SK-N-SH (cell line): ENCODE measurements around the gene P4HTM. TPM values are rescaled to one million over a fixed set of nuclear protein-coding genes. Genes with fewer than 3 reads are reported as not detected.

Experiments
- CTCF ChIA-PET: fragments of 300-600, 350-600 bp; formaldehyde crosslinking; extraction: SDS; loops from one replicate; lab custom pipeline; 2021; lab: Yijun Ruan, JAX
- POLR2A ChIA-PET: fragments of 350-600 bp; sonication (Branson Sonifier 250); formaldehyde crosslinking; extraction: SDS; loops from one replicate; lab custom pipeline; 2020; ENCODE audit warnings: antibody characterized with exemption, inconsistent platforms; lab: Yijun Ruan, JAX
- DNase-seq: peaks from one replicate; pipeline ENCODE4 v3.0.0; 2012
- H2AFZ ChIP-seq: fragments of 200-600 bp; sonication (generic); 2 replicates; pipeline ENCODE4 v1.8.1; 2016; ENCODE audit warnings: antibody characterized with exemption, mild to moderate bottlenecking, low read depth
- H3F3A ChIP-seq: fragments of 200-600 bp; sonication (generic); replicated peaks from 2 replicates; pipeline ENCODE3; 2016; ENCODE audit warnings: antibody characterized with exemption, mild to moderate bottlenecking; ENCODE audit not compliant: insufficient read depth
- H3K27ac ChIP-seq, 2 experiments: fragments of 200-500 bp in 1 of 2; fragments of 200-600 bp in 1 of 2; sonication (Bioruptor generic) in 1 of 2; sonication (generic), shearing (Covaris generic) in 1 of 2; 2 replicates each; pipeline versions ENCODE4 v1.5.1 to v1.6.1; 2014 to 2016; ENCODE audit warnings: low read depth in 2 of 2, inconsistent platforms in 1 of 2, low read length in 1 of 2, mild to moderate bottlenecking in 1 of 2, mixed read lengths in 1 of 2
- H3K27me3 ChIP-seq: fragments of 200-600 bp; sonication (generic), shearing (Covaris generic); 2 replicates; pipeline ENCODE4 v1.6.1; 2016; ENCODE audit warnings: mixed run types; ENCODE audit not compliant: insufficient read depth
- H3K36me3 ChIP-seq, 2 experiments: fragments of 200-500 bp in 1 of 2; fragments of 200-600 bp in 1 of 2; sonication (Bioruptor generic) in 1 of 2; sonication (generic) in 1 of 2; replicated peaks in 1 of 2; 2 replicates each; pipeline versions ENCODE3 to v1.5.1; 2014 to 2016; ENCODE audit warnings: low read length in 1 of 2, mild to moderate bottlenecking in 1 of 2; ENCODE audit not compliant: insufficient read depth in 2 of 2, control insufficient read depth in 1 of 2
- H3K4me1 ChIP-seq, 2 experiments: fragments of 200-500 bp in 1 of 2; fragments of 200-600 bp in 1 of 2; sonication (Bioruptor generic) in 1 of 2; sonication (generic), shearing (Covaris generic) in 1 of 2; 2 replicates each; pipeline versions ENCODE4 v1.5.1 to v1.6.1; 2014 to 2016; ENCODE audit warnings: low read depth in 1 of 2, low read length in 1 of 2, mixed run types in 1 of 2; ENCODE audit not compliant: insufficient read depth in 2 of 2, control insufficient read depth in 1 of 2
- H3K4me2 ChIP-seq: fragments of 200-600 bp; sonication (generic), shearing (Covaris generic); 2 replicates; pipeline ENCODE4 v1.6.1; 2017; ENCODE audit warnings: mixed run types
- H3K4me3 ChIP-seq, 2 experiments: fragments of 200-500 bp in 1 of 2; fragments of 200-600 bp in 1 of 2; sonication (Bioruptor generic) in 1 of 2; sonication (generic), shearing (Covaris generic) in 1 of 2; 2 replicates each; pipeline versions ENCODE4 v1.5.1 to v1.8.1; 2014 to 2016; ENCODE audit warnings: low read depth in 2 of 2, inconsistent platforms in 1 of 2, low read length in 1 of 2, mild to moderate bottlenecking in 1 of 2, mixed read lengths in 1 of 2, moderate library complexity in 1 of 2
- H3K79me2 ChIP-seq: fragments of 200-600 bp; sonication (generic); 2 replicates; pipeline ENCODE4 v1.8.1; 2017; ENCODE audit warnings: mild to moderate bottlenecking; ENCODE audit not compliant: insufficient read depth
- H3K9ac ChIP-seq: fragments of 200-600 bp; sonication (generic); 2 replicates; pipeline ENCODE4 v1.6.1; 2017; ENCODE audit warnings: mixed run types
- H3K9me2 ChIP-seq: fragments of 200-600 bp; sonication (generic); 2 replicates; pipeline ENCODE4 v1.6.1; 2017; ENCODE audit warnings: mixed run types
- H3K9me3 ChIP-seq: fragments of 200-600 bp; sonication (generic); 2 replicates; pipeline ENCODE4 v1.6.1; 2017; ENCODE audit warnings: mixed run types, mild to moderate bottlenecking, moderate library complexity
- H4K20me1 ChIP-seq: fragments of 200-600 bp; sonication (generic); 2 replicates; pipeline ENCODE4 v1.6.1; 2017; ENCODE audit warnings: mild to moderate bottlenecking, mixed run types; ENCODE audit not compliant: insufficient read depth
- ELF1 ChIP-seq: IDR thresholded peaks from 2 replicates; pipeline ENCODE4 v1.4.0; 2012
- FOSL2 ChIP-seq: IDR thresholded peaks from 2 replicates; pipeline ENCODE4 v1.4.0; 2012; ENCODE audit warnings: low read depth, mild to moderate bottlenecking, moderate library complexity, borderline replicate concordance
- FOXJ3 ChIP-seq: sonication (generic); formaldehyde crosslinking; IDR thresholded peaks from 2 replicates; pipeline ENCODE4 v1.5.1; 2020; ENCODE audit warnings: mild to moderate bottlenecking, missing genetic modification reagents
- GABPA ChIP-seq: IDR thresholded peaks from 2 replicates; pipeline ENCODE4 v1.4.0; 2012; ENCODE audit warnings: low read depth, mild to moderate bottlenecking
- GATA2 ChIP-seq: sonication (generic); formaldehyde crosslinking; IDR thresholded peaks from 2 replicates; pipeline ENCODE4 v1.5.0; 2020; ENCODE audit warnings: mild to moderate bottlenecking, missing genetic modification reagents
- IRF3 ChIP-seq: fragments of 150-350 bp; IDR thresholded peaks from 2 replicates; pipeline ENCODE4 v1.6.1; 2016; ENCODE audit warnings: mild to moderate bottlenecking, low read depth, low read length
- JUND ChIP-seq: IDR thresholded peaks from 2 replicates; pipeline ENCODE4 v1.4.0; 2012
- MXI1 ChIP-seq: IDR thresholded peaks from 2 replicates; pipeline ENCODE4 v1.6.1; 2012; ENCODE audit warnings: mild to moderate bottlenecking, low read depth, low read length, improper control_type of control experiment
- NRF1 ChIP-seq: IDR thresholded peaks from 2 replicates; pipeline ENCODE4 v1.6.1; 2012; ENCODE audit warnings: low read depth, mild to moderate bottlenecking, low read length
- POLR2AphosphoS5 ChIP-seq: IDR thresholded peaks from 2 replicates; pipeline ENCODE4 v1.6.1; 2012; ENCODE audit warnings: low read depth, low read length
- REST ChIP-seq: IDR thresholded peaks from 2 replicates; pipeline ENCODE4 v1.6.1; 2012; ENCODE audit warnings: mild to moderate bottlenecking, low read depth, low read length, moderate library complexity
- TAF1 ChIP-seq: IDR thresholded peaks from 2 replicates; pipeline ENCODE4 v1.6.1; 2012; ENCODE audit warnings: low read depth, mild to moderate bottlenecking, low read length, moderate library complexity, borderline replicate concordance
- TCF12 ChIP-seq: IDR thresholded peaks from 2 replicates; pipeline ENCODE4 v1.4.0; 2012
- YY1 ChIP-seq: IDR thresholded peaks from 2 replicates; pipeline ENCODE4 v1.4.0; 2012; ENCODE audit warnings: low read depth, mild to moderate bottlenecking
- WGBS: methylation state at CpG from one replicate; pipeline ENCODE4 v1.1.6; 2017; ENCODE audit warnings: low lambda C conversion rate; 5-methylcytosine and 5-hydroxymethylcytosine counted together
- polyA plus RNA-seq, 3 experiments: library from polyadenylated mRNA; depleted of rRNA; stranded (reverse); fragments of >200 nt; gene quantifications; 2 replicates each; pipeline ENCODE4 v1.2.3, GENCODE V29; 2012

P4HTM gene
- polyA plus RNA-seq, 1 of the 3 experiments (the other 2 are of a cell fraction): 21.0 TPM

- Histone ChIP-seq H3F3A (no peaks in the 10 kb centered on the region), H3K9me3 (no peaks in the 10 kb centered on the region), H3K36me3 (peaks cover 58 to 68% of the 10 kb centered on the region in 2 experiments), H3K4me1 (no peaks in the 10 kb centered on the region), H3K9ac (no peak overlapping the region), H3K27me3 (no peaks in the 10 kb centered on the region), H4K20me1 (no peaks in the 10 kb centered on the region), H3K4me3 (no peak overlapping the region), H3K9me2 (no peaks in the 10 kb centered on the region), H3K79me2 (no peaks in the 10 kb centered on the region; the same call in 1 of the 2 replicates), H3K27ac (no peak overlapping the region), H3K4me2 (no peak overlapping the region), H2AFZ (no peak overlapping the region)
- no peak for DNase-seq
- 97% methylated on average over 4 of the region's 6 CpGs for WGBS
- ChIA-PET POLR2A (no interaction called here), CTCF (interaction anchor here (1.0 to 1.2 kb wide), 2 partner anchors 9 to 96 kb away, joined by 3 read pairs; no protein-coding TSS in a partner anchor)
- TF ChIP-seq GABPA (no peak), JUND (no peak)
Observed at GRCh38 chr3:48970586-48970985, 19.5 kb upstream of the P4HTM start.

DNA sequence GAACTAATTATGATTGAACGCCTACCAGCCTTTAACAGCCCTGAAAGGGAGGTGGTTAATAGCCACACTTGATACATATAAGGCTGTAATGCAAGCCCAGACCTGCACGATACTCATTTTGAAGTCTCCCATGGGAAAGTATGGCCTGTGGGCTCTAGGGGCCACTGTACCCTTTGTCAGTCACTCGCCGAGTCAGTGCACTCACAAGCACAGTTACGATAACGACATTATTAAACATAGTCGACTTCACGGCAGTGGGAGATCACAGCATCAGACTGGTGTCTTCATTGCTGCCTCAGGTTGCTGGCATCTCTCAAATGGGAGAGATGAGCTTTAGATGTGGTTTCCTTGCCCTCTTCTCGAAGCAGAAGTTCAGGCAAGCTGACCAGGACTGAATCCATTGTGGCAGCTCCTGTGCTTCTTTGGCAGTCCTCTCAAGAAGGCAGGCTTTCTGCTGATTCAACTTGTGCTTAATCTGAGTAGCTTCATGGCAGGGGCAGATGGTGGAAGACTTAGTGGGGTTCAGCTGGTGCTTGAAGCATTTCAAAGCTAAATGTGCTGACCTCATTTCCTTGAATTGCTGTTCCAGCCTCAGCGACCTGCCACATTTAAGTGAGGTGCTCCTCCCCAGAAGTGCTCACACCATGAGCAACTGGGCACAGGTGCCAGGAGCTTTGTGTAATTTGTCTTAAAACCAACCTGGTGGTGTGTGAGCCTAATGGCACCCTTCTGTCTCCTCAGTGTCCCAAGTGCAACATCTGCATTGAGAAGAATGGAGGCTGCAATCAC lies 15.8 kb upstream of the P4HTM start:
- TF ChIP-seq POLR2AphosphoS5: no peak
- no peak for TF ChIP-seq ELF1
- TF ChIP-seq NRF1: no peak
- TF ChIP-seq GABPA: no peak
- no peak for TF ChIP-seq TCF12
- Histone ChIP-seq H2AFZ (no peak overlapping the region), H3K36me3 (peaks cover 61 to 71% of the 10 kb centered on the region in 2 experiments), H3K9me2 (no peaks in the 10 kb centered on the region), H3K4me2 (no peak overlapping the region), H3K9ac (no peak overlapping the region), H3K4me1 (no peaks in the 10 kb centered on the region), H3F3A (no peaks in the 10 kb centered on the region), H3K79me2 (no peaks in the 10 kb centered on the region; the same call in 1 of the 2 replicates), H4K20me1 (no peaks in the 10 kb centered on the region), H3K27ac (no peak overlapping the region), H3K9me3 (no peaks in the 10 kb centered on the region), H3K27me3 (no peaks in the 10 kb centered on the region), H3K4me3 (no peak overlapping the region)
- POLR2A ChIA-PET: no interaction called here
- DNase-seq: no peak
- CTCF ChIA-PET: interaction anchor here (1.4 kb wide), 1 partner anchor 13 kb away, joined by 9 read pairs; no protein-coding TSS in a partner anchor
- 96% methylated on average over 9 of the region's 10 CpGs for WGBS

GRCh38 chr3:48979451-48979850 lies 10.6 kb upstream of the P4HTM start:
- DNase-seq: no peak
- CTCF ChIA-PET: interaction anchor here (0.6 to 1.3 kb wide), 3 partner anchors 9 to 53 kb away, joined by 3 to 6 read pairs (median 3); no protein-coding TSS in a partner anchor
- no peak overlapping the region for H3K9ac ChIP-seq

More at GRCh38 chr3:48979451-48979850, 10.6 kb upstream of the P4HTM start:
- no peak overlapping the region for H3K4me3 ChIP-seq
- H3K4me1 ChIP-seq: no peaks in the 10 kb centered on the region
- no peaks in the 10 kb centered on the region for H3K9me2 ChIP-seq
- 94% methylated on average over 3 of the region's 3 CpGs for WGBS
- peaks cover 61 to 71% of the 10 kb centered on the region in 2 experiments for H3K36me3 ChIP-seq
- H3K27me3 ChIP-seq: no peaks in the 10 kb centered on the region
- H3K27ac ChIP-seq: no peak overlapping the region
- no peak for TF ChIP-seq GATA2 (CRISPR knock-in tag)
- TF ChIP-seq TAF1: no peak
- no peak for TF ChIP-seq IRF3
- TF ChIP-seq YY1: no peak
- TF ChIP-seq TCF12: no peak
- TF ChIP-seq REST: no peak
- TF ChIP-seq MXI1: no peak
- no peak for TF ChIP-seq FOSL2
- TF ChIP-seq FOXJ3 (CRISPR knock-in tag): no peak
- POLR2A ChIA-PET: no interaction called here
- H4K20me1 ChIP-seq: no peaks in the 10 kb centered on the region
- H3K9me3 ChIP-seq: no peaks in the 10 kb centered on the region
- H3K4me2 ChIP-seq: no peak overlapping the region
- H3K79me2 ChIP-seq: no peaks in the 10 kb centered on the region
- H3F3A ChIP-seq: no peaks in the 10 kb centered on the region
- no peak overlapping the region for H2AFZ ChIP-seq
